Neural progenitor cell (in vitro differentiated cells): Measurements from ENCODE around the gene OXLD1. TPM values are rescaled to one million over a fixed set of nuclear protein-coding genes. Genes with fewer than 3 reads are reported as not detected.

Experiments
- DNase-seq: peaks from one replicate; pipeline ENCODE4 v3.0.0-alpha.2; 2016; ENCODE audit warnings: low spot score
- H2AFZ ChIP-seq: fragments of 200-600 bp; sonication (generic); replicated peaks from 2 replicates; pipeline ENCODE4 v1.6.1; 2016; ENCODE audit warnings: antibody characterized with exemption
- H3F3A ChIP-seq: fragments of 200-600 bp; sonication (generic); 2 replicates; pipeline ENCODE4 v1.6.1; 2016; ENCODE audit warnings: antibody characterized with exemption, low read depth
- H3K27ac ChIP-seq: fragments of 200-600 bp; sonication (generic); 2 replicates; pipeline ENCODE4 v1.5.1; 2016; ENCODE audit warnings: mild to moderate bottlenecking
- H3K27me3 ChIP-seq: fragments of 200-600 bp; sonication (generic); 2 replicates; pipeline ENCODE4 v1.6.1; 2016; ENCODE audit warnings: mild to moderate bottlenecking, moderate library complexity
- H3K36me3 ChIP-seq: fragments of 200-600 bp; sonication (generic); 2 replicates; pipeline ENCODE4 v1.5.1; 2016
- H3K4me1 ChIP-seq: fragments of 200-600 bp; sonication (generic); 2 replicates; pipeline ENCODE4 v1.6.1; 2016; ENCODE audit warnings: mixed run types
- H3K4me2 ChIP-seq: fragments of 200-600 bp; sonication (generic); 2 replicates; pipeline ENCODE4 v1.6.1; 2016
- H3K4me3 ChIP-seq: fragments of 200-600 bp; sonication (generic); 2 replicates; pipeline ENCODE4 v1.5.1; 2016
- H3K79me2 ChIP-seq: fragments of 200-600 bp; sonication (generic); 2 replicates; pipeline ENCODE4 v1.6.1; 2016; ENCODE audit warnings: low read depth
- H3K9ac ChIP-seq: fragments of 200-600 bp; sonication (generic); 2 replicates; pipeline ENCODE4 v1.6.1; 2016
- H3K9me3 ChIP-seq: fragments of 200-600 bp; sonication (generic); 2 replicates; pipeline ENCODE4 v1.5.1; 2016; ENCODE audit warnings: low read depth
- H4K20me1 ChIP-seq: fragments of 200-600 bp; sonication (generic); 2 replicates; pipeline ENCODE4 v1.6.1; 2016; ENCODE audit warnings: low read depth
- H3K27ac Mint-ChIP-seq: 3 replicates; pipeline ENCODE4 v1.8.0; 2021; ENCODE audit warnings: mixed read lengths
- H3K27me3 Mint-ChIP-seq: 2 replicates; pipeline ENCODE4 v1.8.0; 2022; ENCODE audit warnings: low read depth, mild to moderate bottlenecking, inconsistent platforms, moderate library complexity, mixed read lengths; ENCODE audit not compliant: insufficient read depth
- H3K36me3 Mint-ChIP-seq: 3 replicates; pipeline ENCODE4 v1.8.0; 2021; ENCODE audit warnings: mixed read lengths
- H3K4me1 Mint-ChIP-seq: 3 replicates; pipeline ENCODE4 v1.8.0; 2021; ENCODE audit warnings: mixed read lengths
- H3K4me3 Mint-ChIP-seq: 3 replicates; pipeline ENCODE4 v1.8.0; 2021; ENCODE audit warnings: mild to moderate bottlenecking, moderate library complexity, mixed read lengths
- H3K9me3 Mint-ChIP-seq: 3 replicates; pipeline ENCODE4 v1.8.0; 2020; ENCODE audit warnings: mixed read lengths
- EZH2 ChIP-seq: fragments of 200-600 bp; sonication (generic); IDR thresholded peaks from 2 replicates; pipeline ENCODE4 v1.6.1; 2017; ENCODE audit warnings: antibody characterized with exemption, mild to moderate bottlenecking, moderate library complexity
- EZH2phosphoT487 ChIP-seq: fragments of 200-600 bp; sonication (generic); IDR thresholded peaks from 2 replicates; pipeline ENCODE4 v1.6.1; 2017; ENCODE audit warnings: antibody characterized with exemption
- total RNA-seq: library from RNA; depleted of rRNA; stranded (reverse); fragments of >200 nt; gene quantifications from 2 replicates; pipeline ENCODE4 v1.2.3, GENCODE V29; 2015; ENCODE audit warnings: low replicate concordance
- TF ChIP-seq, protein P1 (sequence below): fragments of 200-600 bp; sonication (generic); IDR thresholded peaks from 2 replicates; pipeline ENCODE4 v1.5.1; 2017; ENCODE audit warnings: antibody characterized with exemption, mild to moderate bottlenecking

Gene OXLD1
- total RNA-seq, 1 donor from 2014 or later, result 11.9 TPM

DNA sequence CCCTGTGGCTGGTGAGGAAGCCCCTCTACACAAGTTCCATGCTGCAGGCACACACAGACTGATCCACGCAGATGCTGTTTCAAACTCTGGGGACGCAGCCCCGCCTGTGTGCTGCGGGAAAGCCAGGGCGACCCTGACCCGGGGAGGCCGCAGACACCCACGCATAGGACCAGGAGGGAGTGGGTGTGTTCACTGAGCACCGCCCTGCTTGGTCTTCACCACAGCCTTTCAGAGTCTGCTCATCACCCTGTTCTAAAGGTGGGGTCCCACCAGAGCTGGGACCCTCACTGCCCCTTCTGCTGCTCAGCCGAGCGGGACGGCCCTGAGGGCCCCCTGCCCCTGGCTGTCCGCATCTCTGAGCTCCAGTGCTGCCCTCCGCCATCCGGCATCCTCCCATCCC, 21.9 kb downstream of the OXLD1 start:
- Histone ChIP-seq H3K9ac (no peak overlapping the region), H3K4me2 (no peak overlapping the region), H3K9me3 (no peaks in the 10 kb centered on the region), H3F3A (no peaks in the 10 kb centered on the region), H3K79me2 (no peaks in the 10 kb centered on the region), H3K27ac (no peak overlapping the region), H3K4me1 (no peaks in the 10 kb centered on the region), H3K36me3 (no peaks in the 10 kb centered on the region), H4K20me1 (no peaks in the 10 kb centered on the region), H3K4me3 (no peak overlapping the region), H2AFZ (no peak overlapping the region), H3K27me3 (peaks cover 19% of the 10 kb centered on the region)
- H3K36me3 Mint-ChIP-seq, result no peaks in the 10 kb centered on the region
- H3K4me1 Mint-ChIP-seq, result peaks cover 2% of the 10 kb centered on the region
- TF ChIP-seq, protein P1, sequence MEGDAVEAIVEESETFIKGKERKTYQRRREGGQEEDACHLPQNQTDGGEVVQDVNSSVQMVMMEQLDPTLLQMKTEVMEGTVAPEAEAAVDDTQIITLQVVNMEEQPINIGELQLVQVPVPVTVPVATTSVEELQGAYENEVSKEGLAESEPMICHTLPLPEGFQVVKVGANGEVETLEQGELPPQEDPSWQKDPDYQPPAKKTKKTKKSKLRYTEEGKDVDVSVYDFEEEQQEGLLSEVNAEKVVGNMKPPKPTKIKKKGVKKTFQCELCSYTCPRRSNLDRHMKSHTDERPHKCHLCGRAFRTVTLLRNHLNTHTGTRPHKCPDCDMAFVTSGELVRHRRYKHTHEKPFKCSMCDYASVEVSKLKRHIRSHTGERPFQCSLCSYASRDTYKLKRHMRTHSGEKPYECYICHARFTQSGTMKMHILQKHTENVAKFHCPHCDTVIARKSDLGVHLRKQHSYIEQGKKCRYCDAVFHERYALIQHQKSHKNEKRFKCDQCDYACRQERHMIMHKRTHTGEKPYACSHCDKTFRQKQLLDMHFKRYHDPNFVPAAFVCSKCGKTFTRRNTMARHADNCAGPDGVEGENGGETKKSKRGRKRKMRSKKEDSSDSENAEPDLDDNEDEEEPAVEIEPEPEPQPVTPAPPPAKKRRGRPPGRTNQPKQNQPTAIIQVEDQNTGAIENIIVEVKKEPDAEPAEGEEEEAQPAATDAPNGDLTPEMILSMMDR, result no peak
- no peak for TF ChIP-seq EZH2
- no peak for TF ChIP-seq EZH2phosphoT487
- no peak overlapping the region for H3K4me3 Mint-ChIP-seq
- DNase-seq, result no peak
- no peak overlapping the region for H3K27ac Mint-ChIP-seq
- peaks cover 3% of the 10 kb centered on the region for H3K9me3 Mint-ChIP-seq
- H3K27me3 Mint-ChIP-seq, result peaks cover 18% of the 10 kb centered on the region

DNA sequence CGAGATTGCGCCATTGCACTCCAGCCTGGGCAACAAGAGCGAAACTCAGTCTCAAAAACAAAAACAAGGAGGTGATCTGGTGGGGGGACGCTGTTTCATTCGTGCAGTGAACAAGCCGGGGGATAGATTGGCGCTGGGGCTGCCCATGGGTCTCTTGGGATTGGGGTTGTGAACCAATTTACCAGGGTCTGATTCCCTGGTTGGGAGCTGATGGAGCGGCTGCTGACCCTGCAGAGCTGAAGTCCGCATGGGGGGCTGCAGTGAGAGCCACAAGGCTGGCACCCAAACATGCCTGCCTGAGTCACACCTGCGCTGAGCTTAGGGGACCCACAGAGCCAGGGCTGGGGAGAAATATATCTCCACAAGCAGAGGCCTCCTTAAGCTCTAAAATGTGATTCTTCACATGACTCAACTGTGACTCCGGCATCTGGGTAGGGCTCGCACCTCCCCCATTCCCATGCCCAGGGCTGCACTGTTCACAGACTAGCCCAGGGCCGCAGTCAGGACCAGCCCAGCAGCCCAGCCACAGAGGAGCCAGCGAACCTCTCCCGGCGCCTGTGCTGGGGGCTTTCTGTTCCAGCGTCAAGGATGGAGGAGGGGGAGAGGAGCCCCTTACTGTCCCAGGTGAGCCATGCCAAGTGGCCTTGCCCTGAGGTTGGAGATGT, 24.4 kb downstream of the OXLD1 start:
- H3K9ac ChIP-seq, result no peak overlapping the region

DNA sequence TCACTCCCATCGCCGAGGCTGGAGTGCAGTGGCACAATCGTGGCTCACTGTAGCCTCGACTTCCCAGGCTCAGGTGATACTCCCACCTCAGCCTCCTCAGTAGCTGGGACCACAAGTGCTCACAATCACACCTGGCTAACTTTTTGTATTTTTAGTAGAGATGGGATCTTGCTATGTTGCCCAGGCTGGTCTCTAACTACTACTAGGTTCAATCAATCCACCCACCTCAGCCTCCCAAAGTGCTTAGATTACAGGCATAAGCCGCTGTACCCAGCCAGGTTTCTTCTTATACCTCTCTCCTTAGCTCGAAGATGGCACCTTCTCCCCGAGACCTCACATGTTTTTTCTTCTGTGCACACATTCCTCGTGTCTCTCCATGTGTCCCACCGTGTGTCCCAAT, 26.4 kb downstream of the OXLD1 start:
- H4K20me1 ChIP-seq, result peaks cover 16% of the 10 kb centered on the region
- no peak overlapping the region for H3K27ac ChIP-seq
- Mint-ChIP-seq H3K36me3 (peaks cover 2% of the 10 kb centered on the region), H3K27ac (no peak overlapping the region), H3K27me3 (no peaks in the 10 kb centered on the region), H3K9me3 (no peaks in the 10 kb centered on the region), H3K4me1 (peaks cover 16% of the 10 kb centered on the region), H3K4me3 (peak overlapping the region; percentile 46)
- H3K9ac ChIP-seq, result no peak overlapping the region
- no peak overlapping the region for H2AFZ ChIP-seq
- H3K79me2 ChIP-seq, result peaks cover 17% of the 10 kb centered on the region
- H3K27me3 ChIP-seq, result no peaks in the 10 kb centered on the region
- peaks cover 7% of the 10 kb centered on the region for H3F3A ChIP-seq
- DNase-seq, result no peak
- H3K36me3 ChIP-seq, result no peaks in the 10 kb centered on the region
- H3K9me3 ChIP-seq, result no peaks in the 10 kb centered on the region
- H3K4me2 ChIP-seq, result no peak overlapping the region
- TF ChIP-seq EZH2, result no peak
- TF ChIP-seq, protein P1, result no peak
- peaks cover 8% of the 10 kb centered on the region for H3K4me1 ChIP-seq
- H3K4me3 ChIP-seq, result no peak overlapping the region

More for the DNA sequence above, 24.4 kb downstream of the OXLD1 start:
- no peaks in the 10 kb centered on the region for H3K36me3 Mint-ChIP-seq
- H3K36me3 ChIP-seq, result no peaks in the 10 kb centered on the region
- H3K27ac ChIP-seq, result no peak overlapping the region
- no peaks in the 10 kb centered on the region for H3K27me3 ChIP-seq
- H3K27ac Mint-ChIP-seq, result peak overlapping the region; percentile 78
- H3K4me1 Mint-ChIP-seq, result peaks cover 7% of the 10 kb centered on the region
- no peak overlapping the region for H3K4me3 Mint-ChIP-seq
- no peak for DNase-seq
- H2AFZ ChIP-seq, result no peak overlapping the region
- H3F3A ChIP-seq, result no peaks in the 10 kb centered on the region
- H3K27me3 Mint-ChIP-seq, result peaks cover 2% of the 10 kb centered on the region
- H3K9me3 Mint-ChIP-seq, result no peaks in the 10 kb centered on the region
- no peaks in the 10 kb centered on the region for H3K9me3 ChIP-seq
- H3K79me2 ChIP-seq, result no peaks in the 10 kb centered on the region
- no peaks in the 10 kb centered on the region for H3K4me1 ChIP-seq
- no peak overlapping the region for H3K4me2 ChIP-seq
- no peaks in the 10 kb centered on the region for H4K20me1 ChIP-seq
- no peak overlapping the region for H3K4me3 ChIP-seq
- TF ChIP-seq, protein P1, result no peak
- TF ChIP-seq EZH2 (no peak), EZH2phosphoT487 (no peak)
